HepG2 (cell line): ENCODE data around the gene CA11. TPM values are rescaled to one million over a fixed set of nuclear protein-coding genes. Genes with fewer than 3 reads are reported as not detected.

Experiments used
- E2F5 ChIP-seq: sonication (generic); formaldehyde crosslinking; conservative IDR thresholded peaks from 2 replicates; pipeline ENCODE4 v1.4.0; 2020; ENCODE audit warnings: missing genetic modification reagents
- NCOA2 ChIP-seq: sonication (generic); formaldehyde crosslinking; IDR thresholded peaks from 2 replicates; pipeline ENCODE4 v1.8.0; 2022; ENCODE audit warnings: inconsistent platforms
- RAD21 ChIP-seq: fragments of 450-650 bp; formaldehyde crosslinking; IDR thresholded peaks from 2 replicates; pipeline ENCODE4 v1.5.0; 2020; ENCODE audit warnings: mild to moderate bottlenecking
- RNF2 ChIP-seq: fragments of 450-650 bp; conservative IDR thresholded peaks from 2 replicates; pipeline ENCODE4 v1.6.1; 2016; ENCODE audit warnings: low read depth
- SCMH1 ChIP-seq: sonication (generic); formaldehyde crosslinking; IDR thresholded peaks from 2 replicates; pipeline ENCODE4 v1.9.0; 2021; ENCODE audit warnings: missing genetic modification reagents, mild to moderate bottlenecking, borderline replicate concordance
- SOX5 ChIP-seq: IDR thresholded peaks from 2 replicates; pipeline ENCODE4 v1.6.1; 2016; ENCODE audit warnings: borderline replicate concordance
- TARDBP ChIP-seq: sonication (generic); formaldehyde crosslinking; IDR thresholded peaks from 2 replicates; pipeline ENCODE4 v1.8.0; 2022; ENCODE audit warnings: mild to moderate bottlenecking, missing genetic modification reagents
- TFDP1 ChIP-seq: IDR thresholded peaks from 2 replicates; pipeline ENCODE4 v1.6.1; 2016; ENCODE audit warnings: missing compliant biosample characterization, missing genetic modification reagents, borderline replicate concordance
- TOPORS ChIP-seq: sonication (generic); formaldehyde crosslinking; IDR thresholded peaks from 2 replicates; pipeline ENCODE4 v1.8.0; 2023; ENCODE audit warnings: mild to moderate bottlenecking, missing genetic modification reagents
- TRIM24 ChIP-seq: sonication (generic); formaldehyde crosslinking; IDR thresholded peaks from 2 replicates; pipeline ENCODE4 v1.8.0; 2022; ENCODE audit warnings: mild to moderate bottlenecking, missing genetic modification reagents
- ZFX ChIP-seq: sonication (generic); formaldehyde crosslinking; IDR thresholded peaks from 2 replicates; pipeline ENCODE4 v1.4.0; 2020; ENCODE audit warnings: mild to moderate bottlenecking, low read depth, missing genetic modification reagents, moderate library complexity
- ZGPAT ChIP-seq: IDR thresholded peaks from 2 replicates; pipeline ENCODE4 v1.6.1; 2016; ENCODE audit warnings: mild to moderate bottlenecking
- ZNF280B ChIP-seq: sonication (generic); formaldehyde crosslinking; IDR thresholded peaks from 2 replicates; pipeline ENCODE4 v1.5.0; 2020; ENCODE audit warnings: missing genetic modification reagents, mild to moderate bottlenecking, borderline replicate concordance
- ZNF30 ChIP-seq: sonication (generic); formaldehyde crosslinking; IDR thresholded peaks from 2 replicates; pipeline ENCODE4 v1.5.0; 2020; ENCODE audit warnings: mild to moderate bottlenecking, missing genetic modification reagents
- ZNF513 ChIP-seq: sonication (generic); formaldehyde crosslinking; conservative IDR thresholded peaks from 2 replicates; pipeline ENCODE4 v1.5.0; 2020; ENCODE audit warnings: missing genetic modification reagents
- polyA plus RNA-seq, 8 experiments: library from polyadenylated mRNA; depleted of rRNA in 3 of 8; stranded (reverse) in 7 of 8; unstranded in 1 of 8; fragments of >200 nt; fragmentation: Illumina TruSeq in 4 of 8; extraction: Trizol in 4 of 8; gene quantifications; 2 replicates each; pipeline versions ENCODE4 v1.2.1 to v1.2.3, GENCODE V29; 2011 to 2016; ENCODE audit warnings: low read depth in 4 of 8, missing spikeins in 1 of 8, mixed read lengths in 1 of 8; ENCODE audit not compliant: insufficient read depth in 1 of 8
- total RNA-seq, 5 experiments: library from RNA; depleted of rRNA; stranded (reverse); fragments of >200 nt; fragmentation: Illumina TruSeq; extraction: Trizol; gene quantifications; 2 replicates each; pipeline ENCODE4 v1.2.3, GENCODE V29; 2016; ENCODE audit warnings: low read depth in 1 of 5
- TF ChIP-seq, protein P1 (sequence below): sonication (generic); formaldehyde crosslinking; IDR thresholded peaks from 2 replicates; pipeline ENCODE4 v1.5.1; 2020; ENCODE audit warnings: mild to moderate bottlenecking, missing genetic modification reagents, moderate library complexity

CA11 gene
- total and polyA plus RNA-seq, 2 of the 13 experiments (the other 11 are each of a cell fraction or from before 2014, with no cell fraction given): 0.41 to 0.58 TPM

GRCh38 chr19:48627201-48627864, 18.7 kb downstream of the CA11 start (continued):
- peak; percentile 71; the same call in 1 of the 2 replicates for TF ChIP-seq TFDP1 (CRISPR knock-in tag)
- peak; percentile 45; the same call in 1 of the 2 replicates for TF ChIP-seq NCOA2 (CRISPR knock-in tag)
- TF ChIP-seq, protein P1, sequence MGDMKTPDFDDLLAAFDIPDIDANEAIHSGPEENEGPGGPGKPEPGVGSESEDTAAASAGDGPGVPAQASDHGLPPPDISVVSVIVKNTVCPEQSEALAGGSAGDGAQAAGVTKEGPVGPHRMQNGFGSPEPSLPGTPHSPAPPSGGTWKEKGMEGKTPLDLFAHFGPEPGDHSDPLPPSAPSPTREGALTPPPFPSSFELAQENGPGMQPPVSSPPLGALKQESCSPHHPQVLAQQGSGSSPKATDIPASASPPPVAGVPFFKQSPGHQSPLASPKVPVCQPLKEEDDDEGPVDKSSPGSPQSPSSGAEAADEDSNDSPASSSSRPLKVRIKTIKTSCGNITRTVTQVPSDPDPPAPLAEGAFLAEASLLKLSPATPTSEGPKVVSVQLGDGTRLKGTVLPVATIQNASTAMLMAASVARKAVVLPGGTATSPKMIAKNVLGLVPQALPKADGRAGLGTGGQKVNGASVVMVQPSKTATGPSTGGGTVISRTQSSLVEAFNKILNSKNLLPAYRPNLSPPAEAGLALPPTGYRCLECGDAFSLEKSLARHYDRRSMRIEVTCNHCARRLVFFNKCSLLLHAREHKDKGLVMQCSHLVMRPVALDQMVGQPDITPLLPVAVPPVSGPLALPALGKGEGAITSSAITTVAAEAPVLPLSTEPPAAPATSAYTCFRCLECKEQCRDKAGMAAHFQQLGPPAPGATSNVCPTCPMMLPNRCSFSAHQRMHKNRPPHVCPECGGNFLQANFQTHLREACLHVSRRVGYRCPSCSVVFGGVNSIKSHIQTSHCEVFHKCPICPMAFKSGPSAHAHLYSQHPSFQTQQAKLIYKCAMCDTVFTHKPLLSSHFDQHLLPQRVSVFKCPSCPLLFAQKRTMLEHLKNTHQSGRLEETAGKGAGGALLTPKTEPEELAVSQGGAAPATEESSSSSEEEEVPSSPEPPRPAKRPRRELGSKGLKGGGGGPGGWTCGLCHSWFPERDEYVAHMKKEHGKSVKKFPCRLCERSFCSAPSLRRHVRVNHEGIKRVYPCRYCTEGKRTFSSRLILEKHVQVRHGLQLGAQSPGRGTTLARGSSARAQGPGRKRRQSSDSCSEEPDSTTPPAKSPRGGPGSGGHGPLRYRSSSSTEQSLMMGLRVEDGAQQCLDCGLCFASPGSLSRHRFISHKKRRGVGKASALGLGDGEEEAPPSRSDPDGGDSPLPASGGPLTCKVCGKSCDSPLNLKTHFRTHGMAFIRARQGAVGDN (CRISPR knock-in tag): peak; percentile 97
- TF ChIP-seq TOPORS (CRISPR knock-in tag): 0 out of 2 replicates have a peak, but pooled peaks have one; percentile 26
- TF ChIP-seq ZGPAT (CRISPR knock-in tag): 0 out of 2 replicates have a peak, but pooled peaks have one; percentile 19
- peak; percentile 34; the same call in 1 of the 2 replicates for TF ChIP-seq RAD21 (CRISPR knock-in tag)
- no peak for TF ChIP-seq ZNF513 (CRISPR knock-in tag)
- TF ChIP-seq ZNF30: 0 out of 2 replicates have a peak, but pooled peaks have one; percentile 49
- TF ChIP-seq ZNF280B: 0 out of 2 replicates have a peak, but pooled peaks have one; percentile 14
- 0 out of 2 replicates have a peak, but pooled peaks have one; percentile 12 for TF ChIP-seq E2F5 (CRISPR knock-in tag)
- TF ChIP-seq TARDBP: 0 out of 2 replicates have a peak, but pooled peaks have one; percentile 27
- TF ChIP-seq SOX5: peak; percentile 75
- TF ChIP-seq TRIM24 (CRISPR knock-in tag): no peak
- TF ChIP-seq ZFX (CRISPR knock-in tag): peak; percentile 80
- no peak for TF ChIP-seq SCMH1 (CRISPR knock-in tag)
- peak; percentile 80; the same call in 1 of the 2 replicates for TF ChIP-seq RNF2
